NCI-H146 (cell line): ENCODE data around the gene ST3GAL3.

Experiments
- DNase-seq: peaks from one replicate; lab custom pipeline; 2025; lab: John Stamatoyannopoulos, UW

Gene ST3GAL3

GRCh38 chr1:43965316-43965715, 258.0 kb downstream of the ST3GAL3 start:
- DNase-seq = no peak

GRCh38 chr1:43968348-43968948, 261.1 kb downstream of the ST3GAL3 start:
- DNase-seq = no peak

GRCh38 chr1:43969416-43969745, 262.0 kb downstream of the ST3GAL3 start:
- no peak for DNase-seq

- peak; percentile 94 for DNase-seq
Observed at GRCh38 chr1:43969746-43970466, 262.6 kb downstream of the ST3GAL3 start, which contains the start of gene DPH2. DPH2 (plus strand) TSS chr1:43970010; CDS start chr1:43970176, 166 bp downstream.

GRCh38 chr1:43970502-43970901, 263.2 kb downstream of the ST3GAL3 start:
- no peak for DNase-seq

DNA sequence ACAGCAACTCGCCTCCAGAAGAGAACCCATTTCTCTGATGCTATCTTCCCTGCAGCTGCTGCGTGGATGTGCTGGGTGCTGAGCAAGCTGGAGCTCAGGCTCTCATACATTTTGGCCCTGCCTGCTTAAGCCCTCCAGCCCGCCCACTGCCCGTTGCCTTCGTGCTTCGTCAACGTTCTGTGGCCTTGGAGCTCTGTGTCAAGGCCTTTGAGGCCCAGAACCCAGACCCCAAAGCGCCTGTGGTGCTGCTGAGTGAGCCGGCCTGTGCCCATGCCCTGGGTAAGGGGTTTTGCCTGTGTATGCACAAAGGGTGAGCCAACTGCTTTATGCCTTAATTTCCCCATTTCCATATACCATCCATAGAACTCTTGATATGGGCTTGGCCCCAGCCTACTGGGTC, 263.6 kb downstream of the ST3GAL3 start:
- no peak for DNase-seq

- no peak for DNase-seq
Observed at GRCh38 chr1:43971336-43971980, 264.1 kb downstream of the ST3GAL3 start.

- peak; percentile 56 for DNase-seq
Observed at GRCh38 chr1:43973981-43974442, 266.7 kb downstream of the ST3GAL3 start.

DNA sequence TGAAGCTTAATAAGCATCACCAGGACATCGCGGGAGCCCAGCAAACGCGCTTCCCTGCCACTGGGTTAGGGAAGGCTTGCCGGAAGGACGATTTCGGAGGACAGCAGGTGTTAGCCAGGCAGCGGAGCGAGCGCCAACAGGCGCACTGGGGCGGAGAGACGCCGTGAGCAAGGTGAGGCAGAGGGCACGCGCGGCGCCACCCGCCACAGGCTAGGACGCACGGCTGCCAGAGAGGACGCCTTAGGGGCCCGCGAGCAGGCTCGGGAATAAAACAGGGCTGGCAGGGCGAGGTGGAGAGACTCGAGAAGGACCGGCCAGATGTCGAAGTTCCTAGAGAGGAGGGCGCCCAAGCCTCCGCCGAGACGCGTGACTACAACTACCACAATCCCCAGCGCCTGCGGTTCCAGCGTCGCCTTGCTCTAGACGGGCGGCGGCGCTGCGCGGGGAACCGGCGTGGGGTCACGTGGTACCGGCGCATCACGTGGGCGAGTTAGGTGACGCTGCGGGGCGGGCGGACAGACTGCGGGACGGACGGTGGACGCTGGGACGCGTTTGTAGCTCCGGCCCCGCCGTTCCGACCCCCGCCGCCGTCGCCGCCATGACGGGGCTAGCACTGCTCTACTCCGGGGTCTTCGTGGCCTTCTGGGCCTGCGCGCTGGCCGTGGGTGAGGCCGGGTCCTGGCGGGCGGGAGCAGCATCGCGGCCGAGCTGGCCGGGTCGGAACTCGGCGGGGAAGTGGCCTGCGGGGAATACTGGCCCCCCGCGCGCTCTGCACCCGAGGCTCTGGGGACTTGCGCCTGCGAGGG, 267.3 kb downstream of the ST3GAL3 start, which contains the start of gene ATP6V0B:
Gene ATP6V0B (plus strand): TSS at position 518 of the 806 bp plus-strand sequence. CDS start 81 bp downstream, at position 599.
- peak; percentile 88 for DNase-seq

DNA sequence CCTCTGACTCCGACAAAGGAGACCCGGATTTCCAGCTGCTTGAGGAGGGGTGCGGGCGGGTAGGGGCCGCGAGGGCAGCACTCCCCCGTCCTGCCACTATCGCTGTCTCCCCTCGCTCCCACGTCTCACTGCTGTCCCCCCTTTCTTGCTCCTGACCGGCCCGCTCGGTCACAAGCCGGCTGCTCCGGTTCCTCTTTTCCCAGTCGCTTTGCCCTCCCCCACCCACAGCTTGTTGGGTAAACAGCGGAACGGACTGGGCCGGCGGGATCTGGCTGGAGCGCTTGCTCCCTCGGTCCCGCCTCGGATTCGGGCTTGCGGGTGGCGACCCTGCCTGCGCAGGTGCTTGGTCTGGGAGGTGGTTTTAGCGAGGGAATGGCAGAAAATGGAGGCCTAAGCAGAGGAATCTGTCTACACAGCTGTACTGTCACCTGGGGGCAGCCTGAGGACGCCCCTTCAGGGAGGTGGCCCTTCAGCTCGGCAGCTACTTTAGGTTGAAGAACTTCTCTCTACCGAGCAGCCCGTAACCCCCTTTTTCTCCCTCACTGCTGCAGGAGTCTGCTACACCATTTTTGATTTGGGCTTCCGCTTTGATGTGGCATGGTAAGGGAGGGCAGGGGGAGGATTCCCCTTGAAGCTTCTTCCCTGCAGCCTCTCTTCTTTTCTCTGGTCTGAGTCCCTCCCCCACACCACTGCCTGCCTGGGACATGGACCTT, 268.1 kb downstream of the ST3GAL3 start:
- DNase-seq = peak; percentile 36

- DNase-seq = no peak
Observed at GRCh38 chr1:43976045-43976444, 268.7 kb downstream of the ST3GAL3 start.

DNA sequence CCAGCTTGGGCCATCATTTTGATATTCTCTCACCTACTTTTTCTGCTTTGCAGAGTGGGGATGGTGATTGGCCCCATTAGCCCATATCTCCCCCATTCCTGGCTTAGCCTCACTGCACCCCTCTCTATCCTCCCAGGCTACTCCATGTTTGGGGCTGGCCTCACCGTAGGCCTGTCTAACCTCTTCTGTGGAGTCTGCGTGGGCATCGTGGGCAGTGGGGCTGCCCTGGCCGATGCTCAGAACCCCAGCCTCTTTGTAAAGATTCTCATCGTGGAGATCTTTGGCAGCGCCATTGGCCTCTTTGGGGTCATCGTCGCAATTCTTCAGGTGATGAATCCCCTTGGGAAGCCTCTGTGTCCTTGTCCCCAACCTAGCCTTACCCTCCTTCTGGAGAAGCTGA, 269.6 kb downstream of the ST3GAL3 start:
- no peak for DNase-seq

GRCh38 chr1:43977376-43978263, 270.3 kb downstream of the ST3GAL3 start:
- DNase-seq = no peak

- no peak for DNase-seq
Observed at GRCh38 chr1:43978264-43978550, 270.9 kb downstream of the ST3GAL3 start.

- DNase-seq = peak; percentile 20
Observed at GRCh38 chr1:43978551-43979260, 271.4 kb downstream of the ST3GAL3 start, which contains the start of gene B4GALT2. B4GALT2 (plus strand) TSS chr1:43979210; CDS start chr1:43981161, 1,951 bp downstream.

DNA sequence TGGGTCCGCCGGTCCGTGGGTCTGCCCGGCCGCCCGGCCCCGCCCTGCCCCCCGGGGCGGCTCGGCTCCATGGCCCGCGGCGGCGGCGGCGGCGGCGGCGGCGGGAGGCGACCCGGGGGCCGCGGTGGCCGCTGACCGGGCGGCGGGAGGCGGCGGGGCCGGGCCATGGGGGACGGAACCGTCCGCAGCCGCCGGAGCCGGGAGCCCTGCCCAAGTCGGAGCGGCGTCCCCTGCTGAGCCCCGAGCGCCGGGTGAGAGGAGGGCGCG, 271.9 kb downstream of the ST3GAL3 start:
- no peak for DNase-seq

DNA sequence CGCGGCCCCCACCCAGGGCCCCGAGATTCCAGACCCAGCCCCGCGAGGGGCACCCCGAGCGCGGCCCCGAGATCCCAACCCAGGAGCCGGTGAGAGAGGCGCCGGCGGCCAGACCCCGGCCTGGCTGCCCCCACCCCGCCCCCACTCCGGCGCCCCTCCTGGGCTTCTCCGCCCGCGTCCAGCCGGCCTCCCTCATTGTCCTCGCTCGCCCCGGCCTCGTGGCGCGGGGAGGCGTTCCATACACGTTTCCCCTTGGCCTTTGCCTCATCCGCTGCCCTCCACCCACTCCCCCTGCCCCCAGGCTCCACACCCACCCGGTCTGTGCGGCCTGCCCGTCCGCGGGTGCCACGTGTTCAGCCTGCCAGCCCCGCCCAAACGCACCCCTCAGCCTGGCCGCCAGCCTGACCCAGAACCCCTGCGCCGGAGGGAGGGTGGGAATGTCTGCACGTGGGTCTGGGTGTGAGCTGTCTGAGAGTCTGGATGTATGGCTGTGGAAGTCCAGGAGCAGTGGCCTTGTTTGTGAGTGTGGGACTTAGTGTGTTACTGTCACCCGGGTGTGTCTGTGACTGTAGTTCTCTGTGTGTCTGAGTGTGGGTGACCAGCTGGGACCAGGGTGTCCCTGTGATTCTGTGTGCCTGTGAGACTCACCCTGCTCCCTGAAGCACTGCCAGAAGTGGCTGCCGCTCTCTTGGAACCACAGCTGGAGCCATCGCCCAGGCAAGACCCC, 272.4 kb downstream of the ST3GAL3 start:
- DNase-seq = peak; percentile 26

- no peak for DNase-seq
Observed at GRCh38 chr1:43980255-43981134, 273.2 kb downstream of the ST3GAL3 start.
